ENCODE results near the gene BBOX1. TPM values are rescaled to one million over a fixed set of nuclear protein-coding genes. Genes with fewer than 3 reads are reported as not detected.

Gene BBOX1
- total and polyA plus RNA-seq, 2 of the 8 experiments (the other 6 are each of a cell fraction or from before 2014, with no cell fraction given), result not detected

DNA sequence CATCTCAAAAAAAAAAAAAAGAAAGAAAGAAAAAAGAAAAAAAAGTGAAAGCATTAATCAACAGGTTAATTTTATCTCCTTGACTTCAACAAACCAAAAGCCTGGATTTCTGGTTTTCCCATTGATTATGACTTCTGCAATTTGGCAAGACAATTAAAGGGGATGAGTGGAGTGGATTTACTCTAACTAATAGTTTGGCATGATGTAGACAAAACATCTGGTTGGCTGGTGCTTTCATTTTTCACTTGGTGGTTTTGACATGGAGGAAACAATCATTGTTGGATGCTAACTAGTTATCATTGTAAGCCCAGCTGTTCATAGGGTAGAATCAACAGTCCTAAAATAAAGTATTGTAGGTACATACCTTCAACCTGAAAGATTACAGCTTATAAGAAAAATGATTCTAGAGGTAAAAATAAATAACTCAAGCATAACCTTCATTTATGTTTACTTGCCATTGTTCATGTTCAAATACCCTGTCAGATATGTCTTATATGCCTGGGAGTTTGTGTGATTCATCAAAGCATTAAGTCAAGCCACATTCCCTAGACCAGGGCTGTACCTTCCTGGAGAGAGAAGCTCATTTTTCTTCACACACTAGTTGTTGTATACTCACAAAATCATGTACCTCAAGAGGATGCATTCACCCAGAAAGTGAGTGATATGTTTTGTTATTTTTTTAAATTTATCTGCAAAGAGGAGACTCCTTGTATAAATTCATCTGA lies 31.6 kb upstream of the BBOX1 start:
- no peak overlapping the region for H3K9ac ChIP-seq (replicated peaks in 1 of 4; ENCODE audit: extremely low read depth in 1 of 4, low read depth in 3 of 4, low read length in 3 of 4)
- H3K27ac ChIP-seq (ENCODE audit: low read depth, low read length), result no peak overlapping the region
- H3K18ac ChIP-seq (ENCODE audit: extremely low read depth, low read length), result no peak overlapping the region
- H4K20me1 ChIP-seq (replicated peaks in 1 of 2; ENCODE audit: control insufficient read depth in 1 of 2, insufficient read depth in 2 of 2, low read length in 2 of 2), result no peaks in the 10 kb centered on the region
- H3K23ac ChIP-seq (ENCODE audit: insufficient read length), result no peak overlapping the region
- H3K36me3 ChIP-seq (ENCODE audit: control insufficient read depth in 2 of 4, insufficient read depth in 4 of 4, low read length in 3 of 4), result no peaks in the 10 kb centered on the region
- no peaks in the 10 kb centered on the region for H3K9me3 ChIP-seq (ENCODE audit: insufficient read depth in 2 of 2, low read depth in 1 of 2, low read length in 1 of 2)
- H2BK5ac ChIP-seq (ENCODE audit: low read depth, low read length), result no peak overlapping the region
- H2BK15ac ChIP-seq (ENCODE audit: low read length), result no peak overlapping the region
- H3K4me1 ChIP-seq (replicated peaks in 1 of 4; ENCODE audit: control insufficient read depth in 3 of 4, insufficient read depth in 4 of 4, low read length in 3 of 4), result no peaks in the 10 kb centered on the region
- H3K27me3 ChIP-seq (replicated peaks in 1 of 4; ENCODE audit: control insufficient read depth in 3 of 4, extremely low read depth in 1 of 4, insufficient read depth in 3 of 4, low read length in 3 of 4), result no peaks in the 10 kb centered on the region
- no peak overlapping the region for H2BK12ac ChIP-seq (ENCODE audit: low read depth, low read length)
- no peaks in the 10 kb centered on the region; the same call in 1 of the 2 replicates for H3K79me1 ChIP-seq (ENCODE audit: low read depth, low read length)
- H2AFZ ChIP-seq (ENCODE audit: low read length), result no peak overlapping the region
- ChIA-PET POLR2A (ENCODE audit: partially characterized antibody) (no interaction called here), CTCF (ENCODE audit: partially characterized antibody) (interaction anchor here (0.8 to 1.0 kb wide), 2 partner anchors 31 to 67 kb away, joined by 3 read pairs; no protein-coding TSS in a partner anchor)
- FAIRE-seq (no peak), DNase-seq (ENCODE audit: low read depth in 1 of 2, low spot score in 2 of 2) (no peak)
- H2BK120ac ChIP-seq (replicated peaks; ENCODE audit: low read depth, low read length), result no peak overlapping the region
- H2BK20ac ChIP-seq (ENCODE audit: low read length), result no peak overlapping the region
- TF ChIP-seq CBX8 (IDR thresholded peaks at IDR 0.05; ENCODE audit: borderline replicate concordance, low read depth, low read length), result no peak
- TF ChIP-seq PHF8 (conservative IDR thresholded peaks at IDR 0.05; ENCODE audit: low read depth, low read length), result no peak
- TF ChIP-seq TAF1 (IDR thresholded peaks at IDR 0.05; ENCODE audit: low read depth, low read length), result no peak
- TF ChIP-seq NRF1 (IDR thresholded peaks at IDR 0.05; ENCODE audit: low read depth, low read length), result no peak
- H3K23me2 ChIP-seq (ENCODE audit: low read depth, low read length), result no peaks in the 10 kb centered on the region
- H2AK5ac ChIP-seq (ENCODE audit: low read depth, low read length), result no peak overlapping the region
- no peak overlapping the region for H3K4ac ChIP-seq (replicated peaks; ENCODE audit: insufficient read length, low read depth, low read length)
- H4K91ac ChIP-seq (replicated peaks; ENCODE audit: insufficient read length, low read length), result no peak overlapping the region
- H4K5ac ChIP-seq (ENCODE audit: insufficient read length, low read depth, low read length), result no peak overlapping the region
- H3K79me2 ChIP-seq (ENCODE audit: control insufficient read depth in 1 of 2, insufficient read depth in 2 of 2, low read length in 2 of 2), result no peaks in the 10 kb centered on the region
- H3K4me3 ChIP-seq (ENCODE audit: extremely low read depth in 1 of 4, insufficient read depth in 2 of 4, low read depth in 3 of 4, low read length in 4 of 4), result no peak overlapping the region
- H3K56ac ChIP-seq (replicated peaks; ENCODE audit: insufficient read length, low read depth, low read length), result no peak overlapping the region
- H3K14ac ChIP-seq (ENCODE audit: insufficient read length), result no peak overlapping the region
- H3K4me2 ChIP-seq (ENCODE audit: insufficient read depth in 1 of 2, low read depth in 2 of 2, low read length in 2 of 2), result no peak overlapping the region
- H4K8ac ChIP-seq (ENCODE audit: extremely low read depth, insufficient read depth, low read length), result no peak overlapping the region

All from H1 (cell line).